GM21576 (cell line): Measurements from ENCODE around the gene HACE1.
"Not testable (repeated sequence)": the region's sequence is repeated elsewhere in the genome, so short reads cannot be mapped to it uniquely, and the experiment has no call there.

Experiments used
- ATAC-seq: cut with Tn5 transposase; IDR thresholded peaks from one replicate; pipeline ENCODE4 v1.9.1; 2021; ENCODE audit warnings: mild to moderate bottlenecking, moderate library complexity; ENCODE audit not compliant: unreplicated experiment

Gene HACE1

DNA sequence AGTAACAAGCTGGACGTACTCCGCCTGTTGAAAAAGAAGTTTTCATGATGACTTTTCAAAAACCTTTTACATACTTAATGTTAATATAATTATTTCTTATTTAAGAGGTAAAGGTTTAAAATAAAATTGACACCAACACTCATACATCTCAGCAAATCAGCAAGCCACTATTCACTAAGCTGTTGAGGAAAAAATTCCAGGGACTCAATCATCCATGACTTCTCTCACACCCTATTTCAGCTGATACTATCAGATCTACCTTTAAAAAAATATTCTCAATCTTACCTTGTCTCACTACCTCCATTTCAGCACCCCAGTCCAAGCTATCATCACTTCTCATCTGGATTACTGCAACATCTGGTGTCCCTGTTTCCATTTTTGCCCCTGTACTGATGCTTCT, 109.3 kb downstream of the HACE1 start:
- ATAC-seq: no peak

DNA sequence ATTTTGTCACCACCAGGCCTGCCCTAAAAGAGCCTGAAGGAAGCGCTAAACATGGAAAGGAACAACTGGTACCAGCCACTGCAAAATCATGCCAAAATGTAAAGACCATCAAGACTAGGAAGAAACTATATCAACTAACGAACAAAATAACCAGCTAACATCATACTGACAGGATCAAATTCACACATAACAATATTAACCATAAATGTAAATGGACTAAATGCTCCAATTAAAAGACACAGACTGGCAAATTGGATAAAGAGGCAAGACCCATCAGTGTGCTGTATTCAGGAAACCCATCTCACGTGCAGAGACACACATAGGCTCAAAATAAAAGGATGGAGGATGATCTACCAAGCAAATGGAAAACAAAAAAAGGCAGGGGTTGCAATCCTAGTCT, 120.6 kb downstream of the HACE1 start:
- not testable (repeated sequence) for ATAC-seq

DNA sequence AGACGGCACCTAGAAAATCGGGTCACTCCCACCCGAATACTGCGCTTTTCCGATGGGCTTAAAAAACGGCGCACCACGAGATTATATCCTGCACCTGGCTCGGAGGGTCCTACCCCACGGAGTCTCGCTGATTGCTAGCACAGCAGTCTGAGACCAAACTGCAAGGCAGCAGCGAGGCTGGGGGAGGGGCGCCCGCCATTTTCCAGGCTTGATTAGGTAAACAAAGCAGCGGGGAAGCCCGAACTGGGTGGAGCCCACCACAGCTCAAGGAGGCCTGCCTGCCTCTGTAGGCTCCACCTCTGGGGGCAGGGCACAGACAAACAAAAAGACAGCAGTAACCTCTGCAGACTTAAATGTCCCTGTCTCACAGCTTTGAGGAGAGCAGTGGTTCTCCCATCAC, 122.2 kb downstream of the HACE1 start:
- ATAC-seq: not testable (repeated sequence)

DNA sequence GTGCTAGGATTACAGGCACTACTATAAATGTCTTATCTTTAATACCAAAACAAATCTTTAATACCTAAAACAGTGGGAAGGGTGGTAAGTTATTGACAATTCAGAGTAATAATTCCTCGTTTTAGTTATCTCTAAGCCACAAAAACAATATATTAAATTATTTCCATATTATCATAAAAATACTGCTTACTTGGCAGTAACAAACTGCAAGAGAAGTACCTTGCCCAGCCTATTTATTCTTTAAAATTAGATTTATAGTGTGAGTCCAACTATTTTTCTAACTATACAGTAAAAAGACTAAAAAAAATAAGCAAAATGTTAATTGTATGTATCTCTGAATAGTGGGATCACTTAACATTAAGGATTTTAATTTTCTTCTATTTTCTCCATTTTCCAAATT, 123.2 kb downstream of the HACE1 start:
- ATAC-seq: no peak

DNA sequence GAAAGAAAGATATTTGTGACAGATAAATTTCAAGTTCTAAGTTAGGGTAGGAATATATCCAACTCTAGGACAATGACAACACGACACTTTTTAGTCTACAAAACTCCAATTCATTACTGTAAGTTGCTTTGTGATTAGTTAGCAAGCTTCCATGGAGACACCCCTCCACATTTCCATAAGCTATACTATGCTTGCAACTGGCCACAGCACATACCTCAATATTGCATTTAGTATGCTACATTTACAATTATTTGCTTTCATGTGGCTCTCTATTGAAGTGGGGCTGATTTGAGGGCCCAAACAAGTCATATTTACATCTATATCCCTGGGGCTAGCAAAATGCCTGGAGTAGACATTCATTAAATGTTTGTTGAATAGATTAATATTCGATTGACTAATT, 129.3 kb downstream of the HACE1 start:
- ATAC-seq: no peak

DNA sequence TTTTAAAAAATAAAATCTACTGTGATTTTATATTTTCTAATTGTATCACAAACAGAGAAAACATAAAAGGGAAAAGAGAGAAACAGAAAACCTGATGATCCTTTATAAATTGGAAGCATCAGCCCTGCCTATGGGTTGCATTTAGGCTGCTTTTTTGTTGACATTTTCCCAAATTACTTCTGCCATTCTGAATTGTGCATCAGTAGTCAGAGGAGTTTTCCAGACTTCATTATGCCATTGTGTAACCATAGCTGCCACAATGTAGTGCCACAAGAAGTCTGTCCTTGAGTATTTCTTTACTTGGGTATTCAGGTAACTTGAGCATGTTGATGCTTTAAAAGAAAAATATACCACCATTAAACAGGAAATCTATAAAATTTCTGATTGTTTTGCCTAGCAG, 130.3 kb downstream of the HACE1 start:
- no peak for ATAC-seq

DNA sequence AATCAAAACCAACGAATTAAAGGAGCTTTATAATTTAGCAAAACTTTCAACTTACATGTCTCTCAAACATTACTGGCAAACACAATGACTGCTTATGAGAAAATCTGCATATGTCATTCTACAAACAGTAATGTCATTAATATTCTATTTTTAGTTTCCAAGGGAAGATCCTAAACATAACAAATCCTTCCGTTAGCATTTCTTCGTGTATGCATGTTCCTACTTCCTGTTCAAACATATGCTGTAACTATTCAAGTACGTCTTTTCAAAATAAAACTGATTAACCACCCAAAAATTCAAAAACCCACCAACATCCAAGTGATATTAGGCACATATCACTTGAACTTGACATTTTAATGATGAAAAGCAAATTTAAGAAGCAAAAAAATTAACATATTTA, 131.3 kb downstream of the HACE1 start:
- ATAC-seq: no peak

DNA sequence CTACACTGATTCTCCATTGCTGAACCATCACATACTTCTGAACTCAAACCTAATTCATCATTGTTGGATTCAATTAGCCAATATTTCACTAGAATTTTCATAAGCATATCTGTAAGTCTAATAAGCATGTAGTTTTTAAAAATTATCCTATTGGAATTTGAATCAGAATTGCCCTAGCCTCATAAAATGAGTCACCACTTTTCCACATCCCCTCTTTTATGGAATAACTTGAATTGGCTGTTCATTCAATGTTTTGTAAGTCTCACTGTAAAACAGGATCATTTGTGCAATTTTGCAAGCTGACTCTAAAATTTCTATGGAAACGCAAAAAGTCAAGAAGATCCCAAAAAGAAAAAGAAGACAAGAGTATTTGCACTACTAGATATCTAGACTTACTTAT, 141.0 kb downstream of the HACE1 start:
- no peak for ATAC-seq

DNA sequence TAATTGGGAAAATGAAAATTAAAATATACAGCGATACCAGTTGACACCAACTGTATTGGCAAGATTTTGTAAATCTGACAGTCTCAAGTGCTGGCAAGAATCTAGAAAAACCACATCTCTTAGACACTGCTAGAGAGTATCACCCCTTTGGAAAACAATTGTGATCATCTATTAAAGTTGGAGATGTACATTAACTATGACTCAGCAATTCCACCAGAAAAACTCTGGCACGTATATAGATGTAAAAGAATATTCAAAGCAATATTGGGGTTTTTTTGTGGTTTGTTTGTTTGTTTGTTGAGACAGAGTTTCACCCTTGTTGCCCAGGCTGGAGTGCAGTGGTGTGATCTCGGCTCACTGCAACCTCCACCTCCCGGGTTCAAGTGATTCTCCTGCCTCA, 142.9 kb downstream of the HACE1 start:
- ATAC-seq: no peak

DNA sequence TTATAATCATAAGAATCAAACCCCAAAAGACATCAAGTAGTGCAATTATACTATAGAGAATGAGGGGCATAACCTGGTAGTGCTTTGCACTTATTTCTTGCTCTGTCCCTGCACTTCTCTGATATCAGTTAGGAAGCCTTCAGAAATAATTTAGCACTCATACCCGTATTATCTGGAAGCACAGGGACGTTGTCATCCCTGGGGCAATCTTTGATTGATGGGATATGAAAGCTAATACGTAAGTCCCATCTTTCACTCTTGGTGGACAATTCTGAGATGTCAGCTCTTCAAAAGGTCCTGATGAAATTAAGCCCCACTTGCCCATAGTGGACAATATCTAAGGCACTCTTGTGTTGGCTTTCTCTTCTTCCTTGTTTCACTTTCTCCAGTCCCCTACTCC, 144.9 kb downstream of the HACE1 start:
- no peak for ATAC-seq

DNA sequence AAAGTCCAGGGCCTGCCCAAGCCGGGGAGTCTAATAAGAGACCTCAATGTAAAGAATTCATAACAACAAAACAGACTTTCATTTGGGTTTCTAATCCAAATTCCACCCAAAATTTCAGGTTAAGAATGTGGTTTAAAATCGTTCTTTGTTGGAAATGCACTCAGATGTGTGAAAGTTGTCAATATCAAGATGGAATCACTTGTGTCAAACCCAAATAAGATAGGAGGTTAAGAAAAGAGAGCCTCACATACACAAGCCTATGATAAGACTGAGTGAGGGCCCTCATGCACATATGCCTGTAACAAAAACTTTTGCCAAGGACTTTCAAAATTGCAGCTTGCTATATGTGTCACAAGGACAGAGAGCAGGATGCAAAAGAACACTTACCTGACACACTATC, 145.7 kb downstream of the HACE1 start:
- ATAC-seq: no peak

DNA sequence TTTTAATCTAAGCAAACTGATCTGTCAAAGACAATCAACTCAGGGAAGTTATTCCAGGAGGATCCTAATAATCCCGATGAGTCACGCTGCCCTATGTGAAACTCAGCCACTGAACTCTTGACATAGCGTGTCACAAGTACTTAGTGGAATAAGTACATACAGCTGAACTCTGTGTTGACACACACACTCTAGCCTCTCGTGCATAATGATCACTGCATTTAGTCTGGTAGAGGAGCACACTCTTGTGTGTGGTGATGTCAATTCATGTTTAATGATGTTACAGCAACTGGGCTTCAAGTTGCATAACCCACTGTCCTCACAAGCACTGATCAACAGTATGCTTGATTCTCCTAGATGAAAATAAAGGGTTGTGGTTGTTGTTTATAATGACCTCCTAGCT, 148.3 kb downstream of the HACE1 start:
- ATAC-seq: no peak

DNA sequence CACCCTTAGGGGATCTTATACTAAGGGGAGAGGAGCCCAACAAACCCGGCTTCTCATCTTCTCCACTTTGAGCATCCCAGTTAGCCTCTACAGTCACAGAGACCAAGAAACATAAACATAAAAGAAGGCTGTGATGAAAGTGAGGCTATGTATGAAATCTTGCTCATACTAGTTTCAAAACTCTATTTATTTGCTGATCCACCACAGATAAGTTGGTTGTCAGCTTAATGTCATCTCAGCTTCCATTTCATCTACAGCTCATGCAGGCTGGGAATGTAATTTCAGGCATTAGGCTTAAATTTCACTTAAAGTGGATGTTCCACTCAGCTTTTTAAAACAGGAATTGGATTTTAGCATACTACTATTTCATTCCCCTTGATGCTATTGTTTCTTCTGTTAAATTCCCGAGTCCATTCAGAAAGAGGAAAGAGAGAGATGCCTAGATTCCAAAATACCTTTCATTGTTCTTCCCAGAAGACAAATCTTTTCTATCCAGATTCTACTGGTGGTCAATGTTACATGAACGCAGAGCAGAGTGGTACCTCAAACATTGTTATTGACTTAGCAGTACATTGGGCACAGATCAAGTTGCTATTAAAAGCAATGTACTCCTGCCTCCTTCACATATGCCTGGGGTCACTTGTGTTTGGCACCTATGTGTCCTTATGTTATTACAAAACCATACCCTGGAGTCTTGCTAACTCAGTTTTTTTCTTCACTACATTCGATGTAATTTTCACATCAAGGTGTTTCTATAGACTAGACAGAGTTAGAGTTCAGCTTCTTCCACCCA, 149.0 kb downstream of the HACE1 start:
- no peak for ATAC-seq

DNA sequence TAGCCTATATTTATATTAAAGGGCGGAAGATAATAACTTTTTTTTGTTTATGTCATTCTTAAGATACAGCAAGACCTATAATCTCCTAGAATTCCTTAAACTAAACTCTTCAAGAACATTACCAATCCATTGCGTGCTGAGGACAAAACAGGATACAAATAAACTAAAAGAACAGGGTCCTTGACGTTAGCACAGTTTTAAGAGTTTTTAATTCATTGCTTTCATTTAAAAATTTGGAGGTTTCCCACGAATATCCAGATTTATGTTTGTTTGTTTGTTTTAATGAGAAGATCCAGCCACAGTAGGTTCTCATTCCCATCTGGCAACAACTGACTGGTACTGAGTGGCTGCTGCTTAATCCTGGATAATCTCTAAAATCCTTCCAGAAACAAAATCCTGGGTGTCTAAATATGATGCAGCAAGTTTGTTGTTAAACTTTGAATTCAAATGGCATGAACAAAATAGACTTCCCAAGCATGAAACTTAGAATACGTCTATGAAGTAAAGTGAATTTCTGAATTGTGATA, 153.7 kb downstream of the HACE1 start:
- ATAC-seq: no peak

DNA sequence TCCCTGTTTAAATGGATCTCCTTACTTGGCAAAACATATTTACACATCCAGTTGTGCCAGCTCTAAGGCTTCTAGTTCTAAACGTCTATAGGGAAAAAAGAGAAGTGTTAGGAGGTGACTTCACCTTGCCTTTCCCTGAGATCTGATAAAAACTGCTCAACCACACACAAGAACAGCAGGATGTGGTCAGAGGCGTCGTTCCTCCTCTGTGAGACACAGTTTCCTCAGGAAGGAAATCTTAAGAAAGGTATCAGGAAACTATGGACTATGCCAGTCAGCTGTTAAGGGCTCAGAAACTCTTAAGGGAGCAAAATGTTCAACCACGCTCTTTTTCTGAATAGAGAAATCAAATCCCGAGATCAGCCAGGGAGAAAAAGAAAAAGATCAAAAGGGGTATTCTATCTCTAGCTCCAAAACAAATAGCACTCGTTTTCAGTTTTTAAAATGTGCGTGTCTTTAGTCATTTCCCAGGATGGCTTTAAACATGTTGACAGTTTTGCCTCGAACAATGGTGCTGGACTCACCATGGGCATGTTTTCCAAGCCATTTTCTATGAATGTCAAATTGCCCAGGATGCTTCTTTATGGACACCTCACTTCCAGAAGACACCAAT, 154.5 kb downstream of the HACE1 start:
- ATAC-seq: no peak

DNA sequence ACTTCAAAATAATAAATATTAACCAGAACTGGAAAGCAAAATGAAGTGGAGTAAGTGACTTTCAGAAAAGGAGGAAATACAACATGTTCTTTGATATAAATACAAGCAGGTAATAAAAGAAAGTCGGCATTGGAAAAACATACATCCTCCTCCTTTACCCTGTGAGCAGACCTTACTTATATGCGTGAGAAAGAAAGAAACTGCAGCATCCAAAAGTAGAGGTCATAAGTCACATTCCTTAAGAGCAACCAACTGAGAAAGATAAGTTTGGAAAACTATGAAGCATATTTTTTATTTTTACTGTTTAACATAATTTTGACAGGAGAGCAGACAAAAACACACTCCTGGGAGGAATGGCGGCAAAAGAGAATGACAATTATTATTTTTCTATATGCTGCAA, 155.5 kb downstream of the HACE1 start:
- ATAC-seq: no peak

DNA sequence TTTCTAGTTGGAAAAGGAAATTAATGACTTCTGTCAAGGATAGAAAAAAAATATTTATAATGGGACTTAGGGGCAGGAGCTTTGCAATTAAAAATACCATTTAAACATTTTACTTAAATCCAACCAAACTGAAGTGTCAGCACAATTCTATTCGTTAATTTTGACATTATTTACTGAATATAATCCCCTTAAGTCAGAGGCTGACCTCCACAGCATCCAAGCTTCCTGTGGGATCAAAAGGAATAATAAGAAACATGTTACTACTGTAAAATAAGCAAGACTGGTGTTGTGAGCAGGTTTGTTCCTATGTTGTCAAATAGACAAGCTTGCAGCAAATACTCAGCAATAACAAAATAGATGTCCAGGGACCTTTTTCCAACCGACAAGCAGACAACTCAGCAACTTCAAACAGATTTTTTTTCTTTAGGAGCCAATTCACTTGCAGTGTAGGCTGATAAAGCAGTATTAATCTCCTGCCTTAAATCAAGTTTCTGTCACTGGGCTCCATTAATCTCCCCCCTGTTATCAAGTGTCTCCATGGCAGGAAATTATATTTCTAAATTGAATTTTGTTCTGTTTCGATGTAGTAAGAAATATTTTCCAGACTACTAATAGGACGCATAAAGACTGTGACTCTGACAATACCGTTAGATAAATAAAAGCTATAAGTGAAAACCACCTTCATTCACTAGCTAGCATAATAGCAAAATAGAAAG, 157.4 kb downstream of the HACE1 start:
- ATAC-seq: no peak

DNA sequence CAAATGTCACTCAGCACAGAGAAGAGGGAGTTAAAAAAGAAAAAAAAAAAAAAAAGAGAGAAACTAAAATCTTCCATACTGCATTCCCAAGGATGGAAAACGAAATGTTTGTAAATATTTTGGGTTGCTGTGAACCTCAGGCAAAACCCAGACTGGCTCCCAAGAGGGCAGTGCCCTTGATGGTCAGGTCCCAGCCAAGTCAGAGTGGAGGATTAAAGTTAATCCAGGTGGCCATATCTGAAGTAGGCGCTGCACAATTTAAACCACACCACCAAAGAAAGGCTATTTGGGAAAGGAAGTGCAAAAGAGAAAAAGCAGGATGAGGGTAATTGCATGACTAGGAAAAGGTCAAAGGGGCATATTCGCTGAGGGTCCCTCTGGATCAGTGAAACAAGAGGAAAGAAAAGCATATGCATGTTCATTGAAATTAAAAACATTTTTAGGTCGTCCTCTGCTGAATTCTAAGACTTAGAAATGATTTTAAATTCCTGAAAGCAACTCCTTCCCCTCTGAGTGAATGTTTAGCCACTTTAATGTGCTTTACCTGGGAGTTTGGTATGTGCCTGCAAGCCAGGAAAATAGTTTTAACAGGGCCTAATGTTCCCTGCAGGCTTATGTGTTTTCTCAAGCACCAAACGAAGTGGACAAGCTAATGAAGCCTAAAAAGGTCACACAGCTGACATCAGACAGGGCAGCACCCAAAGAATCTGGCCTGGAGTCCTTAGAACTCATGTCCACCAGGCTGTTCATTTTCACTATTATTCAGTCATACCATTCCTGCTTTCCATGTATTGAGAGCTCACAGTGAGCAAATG, 159.1 kb downstream of the HACE1 start:
- no peak for ATAC-seq

DNA sequence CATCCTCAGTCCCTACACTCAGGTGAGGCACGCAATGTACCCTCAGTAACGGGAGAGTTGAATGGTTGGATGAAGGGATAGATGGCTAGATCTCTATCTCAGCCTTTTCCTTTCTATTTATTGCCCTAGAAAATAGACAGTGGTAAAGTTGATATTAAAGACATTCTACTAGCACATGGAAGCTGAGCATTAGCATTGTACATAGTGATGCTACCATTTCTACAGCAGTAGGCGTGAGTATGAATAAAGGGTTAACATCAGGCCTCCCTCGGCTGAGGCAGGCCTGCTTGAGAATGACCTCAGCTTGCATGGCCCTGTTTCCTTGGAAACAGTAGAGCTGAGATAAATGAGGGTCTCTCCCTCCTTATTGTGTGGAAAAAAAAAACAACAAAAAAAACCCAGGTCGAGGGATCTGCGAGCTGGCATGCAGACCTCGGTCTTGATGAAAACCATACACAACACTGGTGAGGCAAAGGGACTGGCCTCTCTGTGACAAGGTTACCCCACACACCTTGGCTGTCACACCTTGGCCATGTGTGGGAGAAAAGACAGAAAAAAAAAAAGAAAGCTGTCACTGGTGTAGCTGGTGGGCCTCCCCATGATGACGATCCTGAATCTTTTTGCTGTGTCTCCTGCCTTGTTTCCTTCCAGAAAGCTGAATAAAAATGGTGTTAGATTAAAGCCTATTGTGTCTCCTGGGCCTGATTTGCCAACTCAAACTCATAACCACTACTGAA, 160.0 kb downstream of the HACE1 start:
- ATAC-seq: no peak

DNA sequence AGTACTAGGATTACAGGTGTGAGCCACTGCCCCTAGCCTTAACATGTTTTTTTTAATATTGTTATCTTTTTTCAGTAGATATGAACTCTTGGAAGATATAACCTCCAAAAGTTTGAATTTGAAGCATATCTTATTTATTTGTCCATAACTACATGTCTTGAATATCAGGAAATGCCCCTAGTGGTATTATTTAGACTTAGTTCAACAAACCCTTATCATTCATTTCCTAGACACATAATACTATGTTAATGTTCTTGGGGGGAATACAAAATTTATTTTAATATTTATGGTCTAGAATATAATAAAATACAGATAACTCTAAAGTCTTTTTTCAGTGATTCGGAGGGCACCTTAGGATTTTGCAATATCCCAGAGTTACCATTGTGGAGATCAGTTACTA, 160.7 kb downstream of the HACE1 start:
- ATAC-seq: no peak
